HG03520 (cell line): ENCODE measurements around the gene OCSTAMP.

ENCODE experiments used
- ATAC-seq: cut with Tn5 transposase; IDR thresholded peaks from one replicate; pipeline ENCODE4 v1.9.1; 2021; ENCODE audit warnings: mild to moderate bottlenecking, moderate library complexity; ENCODE audit not compliant: unreplicated experiment

OCSTAMP gene

GRCh38 chr20:46573788-46574584, 23.5 kb upstream of the OCSTAMP start:
- ATAC-seq = no peak

GRCh38 chr20:46573234-46573633, 22.8 kb upstream of the OCSTAMP start:
- ATAC-seq = no peak

GRCh38 chr20:46572790-46573189, 22.3 kb upstream of the OCSTAMP start:
- ATAC-seq = no peak

- no peak for ATAC-seq
These were observed 21.7 kb upstream of the OCSTAMP start for GRCh38 chr20:46572153-46572552.

- ATAC-seq = no peak
These were observed 21.0 kb upstream of the OCSTAMP start for GRCh38 chr20:46571418-46571817.

GRCh38 chr20:46570956-46571355, 20.5 kb upstream of the OCSTAMP start:
- ATAC-seq = no peak

GRCh38 chr20:46569961-46570360, 19.5 kb upstream of the OCSTAMP start:
- ATAC-seq = no peak

- no peak for ATAC-seq
These were observed 18.2 kb upstream of the OCSTAMP start for GRCh38 chr20:46568570-46569129.

- ATAC-seq = no peak
These were observed 15.7 kb upstream of the OCSTAMP start for GRCh38 chr20:46566125-46566524.

GRCh38 chr20:46564241-46564957, 13.9 kb upstream of the OCSTAMP start:
- no peak for ATAC-seq

GRCh38 chr20:46563860-46564221, 13.4 kb upstream of the OCSTAMP start:
- ATAC-seq = no peak

GRCh38 chr20:46563170-46563859, 12.9 kb upstream of the OCSTAMP start:
- no peak for ATAC-seq

- no peak for ATAC-seq
These were observed 12.1 kb upstream of the OCSTAMP start for GRCh38 chr20:46562373-46563169.

GRCh38 chr20:46562009-46562372, 11.5 kb upstream of the OCSTAMP start:
- no peak for ATAC-seq

GRCh38 chr20:46559685-46560440, 9.4 kb upstream of the OCSTAMP start:
- no peak for ATAC-seq

- ATAC-seq = no peak
These were observed 8.5 kb upstream of the OCSTAMP start for GRCh38 chr20:46559001-46559400.

- ATAC-seq = no peak
These were observed 8.1 kb upstream of the OCSTAMP start for GRCh38 chr20:46558511-46558959.

GRCh38 chr20:46557231-46557956, 6.9 kb upstream of the OCSTAMP start:
- no peak for ATAC-seq

GRCh38 chr20:46555370-46555956, 5.0 kb upstream of the OCSTAMP start:
- no peak for ATAC-seq
